Natural killer cell (primary cell): ENCODE data around the gene NHLRC4. TPM values are rescaled to one million over a fixed set of nuclear protein-coding genes. Genes with fewer than 3 reads are reported as not detected.

Source experiments
- ATAC-seq, 3 donors: fragments of 150-1000 bp in 2 of 3; fragments of 200-7000 bp in 1 of 3; cut with Tn5 transposase; 1 replicate in 1 of 3; 2 replicates in 2 of 3; pipeline ENCODE4 v1.10.0; 2021; ENCODE audit warnings: mild to moderate bottlenecking in 2 of 3, moderate library complexity in 2 of 3
- DNase-seq, 2 donors: peaks; one replicate each; pipeline versions ENCODE4 v3.0.0 to v3.0.0-alpha.2; 2013 to 2021; ENCODE audit warnings: mixed read lengths in 1 of 2
- H3K27ac ChIP-seq: one replicate; pipeline ENCODE4 v1.5.1; 2013; ENCODE audit warnings: mild to moderate bottlenecking, low read length
- H3K27me3 ChIP-seq: one replicate; pipeline ENCODE4 v1.6.1; 2013; ENCODE audit warnings: low read length; ENCODE audit not compliant: control insufficient read depth, insufficient read depth
- H3K36me3 ChIP-seq: one replicate; pipeline ENCODE4 v1.6.1; 2013; ENCODE audit warnings: low read length; ENCODE audit not compliant: control insufficient read depth, insufficient read depth
- H3K4me1 ChIP-seq: one replicate; pipeline ENCODE4 v1.6.1; 2013; ENCODE audit warnings: low read length; ENCODE audit not compliant: control insufficient read depth, insufficient read depth
- H3K4me3 ChIP-seq: one replicate; pipeline ENCODE4 v1.5.1; 2013; ENCODE audit warnings: low read length
- H3K9me3 ChIP-seq: one replicate; pipeline ENCODE4 v1.6.1; 2013; ENCODE audit warnings: low read length; ENCODE audit not compliant: control insufficient read depth, insufficient read depth
- H3K27ac Mint-ChIP-seq, 2 donors: one replicate each; pipeline ENCODE4 v1.8.0; 2022; ENCODE audit warnings: mild to moderate bottlenecking in 2 of 2, mixed read lengths in 2 of 2, moderate library complexity in 1 of 2
- H3K27me3 Mint-ChIP-seq, 2 donors: one replicate each; pipeline ENCODE4 v1.8.0; 2022; ENCODE audit warnings: low read depth in 2 of 2, mixed read lengths in 2 of 2
- H3K36me3 Mint-ChIP-seq: one replicate; pipeline ENCODE4 v1.8.0; 2022; ENCODE audit warnings: mixed read lengths
- H3K4me1 Mint-ChIP-seq, 2 donors: one replicate each; pipeline ENCODE4 v1.8.0; 2022; ENCODE audit warnings: mixed read lengths in 2 of 2
- H3K4me3 Mint-ChIP-seq: one replicate; pipeline ENCODE4 v1.8.0; 2022; ENCODE audit warnings: mild to moderate bottlenecking, moderate library complexity, mixed read lengths
- H3K9me3 Mint-ChIP-seq, 2 donors: one replicate each; pipeline ENCODE4 v1.8.0; 2022; ENCODE audit warnings: mixed read lengths in 2 of 2
- CTCF ChIP-seq: fragments of 200-600 bp; IDR thresholded peaks from one replicate; pipeline ENCODE4 v1.8.0; 2022; ENCODE audit warnings: antibody characterized with exemption
- WGBS: methylation state at CpG from one replicate; pipeline ENCODE4 v1.1.7; 2013; ENCODE audit warnings: missing lambda C conversion rate; ENCODE audit not compliant: insufficient coverage; 5-methylcytosine and 5-hydroxymethylcytosine counted together
- intact Hi-C: fragments of 100-400 bp; cut with micrococcal nuclease; formaldehyde crosslinking; loops from one replicate; pipeline ENCODE4 v1.14.2; 2022
- total RNA-seq, 4 donors: library from RNA; stranded (reverse); fragments of 120-200 nt in 1 of 4; gene quantifications; one replicate each; pipeline versions ENCODE4 v1.2.3 to v1.2.4, GENCODE V29; 2013 to 2022

The NHLRC4 gene
- total RNA-seq, 3 donors from 2014 or later (not counting 1 experiment from before 2014, with no cell fraction given) = 0.28 to 0.75 (median 0.35) TPM

GRCh38 chr16:589658-590187 lies 22.9 kb downstream of the NHLRC4 start, which contains the start of gene RAB40C:
TSS of gene RAB40C (plus strand) at chr16:590066. CDS start at chr16:590292, 226 bp downstream.
- Histone ChIP-seq H3K4me3 (peak within 1 kb of the TSS; percentile 69), H3K27me3 (no peaks in the 10 kb centered on the region), H3K9me3 (no peaks in the 10 kb centered on the region), H3K27ac (peak within 1 kb of the TSS; percentile 96), H3K36me3 (no peaks in the 10 kb centered on the region), H3K4me1 (peaks cover 45% of the 10 kb centered on the region)
- Mint-ChIP-seq H3K36me3 (no peaks in the 10 kb centered on the region), H3K27ac (peak within 1 kb of the TSS; percentile 98 to 99), H3K4me1 (peaks cover 17 to 52% of the 10 kb centered on the region in 2 donors), H3K27me3 (no peaks in the 10 kb centered on the region), H3K4me3 (peak within 1 kb of the TSS; percentile 99), H3K9me3 (no peaks in the 10 kb centered on the region)
- under 1% methylated on average over 67 of the region's 67 CpGs for WGBS
- TF ChIP-seq CTCF = no peak
- peak; percentile 80 to 92 (median 83) for ATAC-seq
- peak; percentile 97 to 99 for DNase-seq
- intact Hi-C loops = loop anchor here (1.0 kb wide), 4 partner anchors 19 to 164 kb away; partner anchors contain the start of genes CAPN15, METTL26 and RAB11FIP3

GRCh38 chr16:590188-590814 lies 23.5 kb downstream of the NHLRC4 start:
- intact Hi-C loops = no loop called here
- DNase-seq = no peak

GRCh38 chr16:590815-591200 lies 24.0 kb downstream of the NHLRC4 start:
- no peak overlapping the region for H3K27ac ChIP-seq
- Mint-ChIP-seq H3K9me3 (no peaks in the 10 kb centered on the region), H3K4me3 (peak overlapping the region; percentile 91), H3K27ac (peak overlapping the region; percentile 74 to 87), H3K27me3 (no peaks in the 10 kb centered on the region), H3K4me1 (peaks cover 17 to 52% of the 10 kb centered on the region in 2 donors), H3K36me3 (no peaks in the 10 kb centered on the region)
- 64% methylated on average over 10 of the region's 10 CpGs for WGBS
- H3K36me3 ChIP-seq = no peaks in the 10 kb centered on the region
- DNase-seq (no peak), ATAC-seq (no peak)
- H3K27me3 ChIP-seq = no peaks in the 10 kb centered on the region
- H3K4me1 ChIP-seq = peaks cover 45% of the 10 kb centered on the region
- TF ChIP-seq CTCF = no peak
- peak overlapping the region; percentile 50 for H3K4me3 ChIP-seq
- no peaks in the 10 kb centered on the region for H3K9me3 ChIP-seq
- intact Hi-C loops = no loop called here

More at GRCh38 chr16:590188-590814, 23.5 kb downstream of the NHLRC4 start:
- H3K36me3 Mint-ChIP-seq = no peaks in the 10 kb centered on the region
- under 1% methylated on average over 71 of the region's 71 CpGs for WGBS
- Histone ChIP-seq H3K27me3 (no peaks in the 10 kb centered on the region), H3K27ac (no peak overlapping the region), H3K4me3 (peak overlapping the region; percentile 50), H3K9me3 (no peaks in the 10 kb centered on the region), H3K4me1 (peaks cover 45% of the 10 kb centered on the region), H3K36me3 (no peaks in the 10 kb centered on the region)
- H3K4me3 Mint-ChIP-seq = peak overlapping the region; percentile 91
- H3K27me3 Mint-ChIP-seq = no peaks in the 10 kb centered on the region
- peaks cover 17 to 52% of the 10 kb centered on the region in 2 donors for H3K4me1 Mint-ChIP-seq
- no peak for TF ChIP-seq CTCF
- H3K9me3 Mint-ChIP-seq = no peaks in the 10 kb centered on the region
- peak overlapping the region; percentile 98 to 99 for H3K27ac Mint-ChIP-seq
- no peak for ATAC-seq
